ENCODE results near the gene BCL11B.
A peak's percentile ranks its signal among the peaks of the same experiment; 100 is the strongest.

Gene BCL11B

GRCh38 chr14:99255621-99256482 lies 16.1 kb downstream of the BCL11B start:
- Histone ChIP-seq H3K4me2 (ENCODE audit: low read depth, low read length, poor library complexity, severe bottlenecking) (no peak overlapping the region), H3K4me3 (ENCODE audit: insufficient read depth, low read length, poor library complexity, severe bottlenecking) (no peak overlapping the region), H3K9me3 (ENCODE audit: insufficient read depth, low read length) (no peaks in the 10 kb centered on the region), H3K9me2 (replicated peaks; ENCODE audit: insufficient read depth, low read length) (no peaks in the 10 kb centered on the region), H3K79me2 (ENCODE audit: insufficient read depth, low read length) (no peaks in the 10 kb centered on the region), H3K27me3 (ENCODE audit: low read length) (no peaks in the 10 kb centered on the region), H3K36me3 (ENCODE audit: low read length) (no peaks in the 10 kb centered on the region), H3F3A (ENCODE audit: insufficient read depth) (no peaks in the 10 kb centered on the region), H3K27ac (ENCODE audit: low read depth, low read length) (no peak overlapping the region), H2AFZ (ENCODE audit: low read depth, low read length, severe bottlenecking) (no peak overlapping the region), H4K20me1 (ENCODE audit: low read depth, low read length) (no peaks in the 10 kb centered on the region), H3K9ac (ENCODE audit: low read length) (no peak overlapping the region)
- TF ChIP-seq CTCF (IDR thresholded peaks at IDR 0.05; ENCODE audit: insufficient read depth, low read length, poor library complexity, severe bottlenecking) (no peak), EZH2phosphoT487 (conservative IDR thresholded peaks at IDR 0.05; ENCODE audit: low read length) (no peak)

GRCh38 chr14:99254328-99255009 lies 17.5 kb downstream of the BCL11B start:
- Histone ChIP-seq H3K9me3 (ENCODE audit: insufficient read depth, low read length) (no peaks in the 10 kb centered on the region), H2AFZ (ENCODE audit: low read depth, low read length, severe bottlenecking) (no peak overlapping the region), H3K9me2 (replicated peaks; ENCODE audit: insufficient read depth, low read length) (no peaks in the 10 kb centered on the region), H3K36me3 (ENCODE audit: low read length) (no peaks in the 10 kb centered on the region), H3K4me3 (ENCODE audit: insufficient read depth, low read length, poor library complexity, severe bottlenecking) (no peak overlapping the region), H4K20me1 (ENCODE audit: low read depth, low read length) (no peaks in the 10 kb centered on the region), H3K9ac (ENCODE audit: low read length) (no peak overlapping the region), H3K27me3 (ENCODE audit: low read length) (no peaks in the 10 kb centered on the region), H3K27ac (ENCODE audit: low read depth, low read length) (no peak overlapping the region), H3F3A (ENCODE audit: insufficient read depth) (no peaks in the 10 kb centered on the region), H3K4me2 (ENCODE audit: low read depth, low read length, poor library complexity, severe bottlenecking) (no peak overlapping the region), H3K79me2 (ENCODE audit: insufficient read depth, low read length) (no peaks in the 10 kb centered on the region)
- TF ChIP-seq EZH2phosphoT487 (conservative IDR thresholded peaks at IDR 0.05; ENCODE audit: low read length), result 0 out of 2 replicates have a peak, but pooled peaks have one; percentile 53
- TF ChIP-seq CTCF (IDR thresholded peaks at IDR 0.05; ENCODE audit: insufficient read depth, low read length, poor library complexity, severe bottlenecking), result no peak

- TF ChIP-seq EZH2phosphoT487 (conservative IDR thresholded peaks at IDR 0.05; ENCODE audit: low read length) (no peak), CTCF (IDR thresholded peaks at IDR 0.05; ENCODE audit: insufficient read depth, low read length, poor library complexity, severe bottlenecking) (no peak)
- no peak overlapping the region for H3K27ac ChIP-seq (ENCODE audit: low read depth, low read length)
- H3K79me2 ChIP-seq (ENCODE audit: insufficient read depth, low read length), result no peaks in the 10 kb centered on the region
- no peak overlapping the region for H3K4me3 ChIP-seq (ENCODE audit: insufficient read depth, low read length, poor library complexity, severe bottlenecking)
- no peak overlapping the region for H3K9ac ChIP-seq (ENCODE audit: low read length)
- H3F3A ChIP-seq (ENCODE audit: insufficient read depth), result no peaks in the 10 kb centered on the region
- no peaks in the 10 kb centered on the region for H3K36me3 ChIP-seq (ENCODE audit: low read length)
- no peaks in the 10 kb centered on the region for H3K9me2 ChIP-seq (replicated peaks; ENCODE audit: insufficient read depth, low read length)
- H4K20me1 ChIP-seq (ENCODE audit: low read depth, low read length), result no peaks in the 10 kb centered on the region
- H3K4me2 ChIP-seq (ENCODE audit: low read depth, low read length, poor library complexity, severe bottlenecking), result no peak overlapping the region
- no peak overlapping the region for H2AFZ ChIP-seq (ENCODE audit: low read depth, low read length, severe bottlenecking)
- no peaks in the 10 kb centered on the region for H3K27me3 ChIP-seq (ENCODE audit: low read length)
- no peaks in the 10 kb centered on the region for H3K9me3 ChIP-seq (ENCODE audit: insufficient read depth, low read length)
Observed at GRCh38 chr14:99253890-99254289, 18.1 kb downstream of the BCL11B start.

All from SU-DHL-6 (cell line).